PFSK-1 (cell line): ENCODE data around the gene HSD17B14.

ENCODE experiments used
- FOXP2 ChIP-seq: optimal IDR thresholded peaks from 2 replicates; pipeline ENCODE3; 2011; ENCODE audit warnings: borderline replicate concordance, control low read depth, inconsistent platforms; ENCODE audit not compliant: insufficient read depth; ENCODE audit errors: extremely low read length, extremely low read depth
- POLR2AphosphoS5 ChIP-seq: IDR thresholded peaks from 2 replicates; pipeline ENCODE4 v1.6.1; 2012; ENCODE audit warnings: low read depth, mild to moderate bottlenecking, control low read depth, low read length, moderate library complexity
- SIN3A ChIP-seq: IDR thresholded peaks from 2 replicates; pipeline ENCODE4 v1.6.1; 2012; ENCODE audit warnings: mild to moderate bottlenecking, low read length, moderate library complexity, borderline replicate concordance; ENCODE audit not compliant: insufficient read depth
- TAF1 ChIP-seq: IDR thresholded peaks from 2 replicates; pipeline ENCODE4 v1.6.1; 2012; ENCODE audit warnings: low read length, control low read depth, borderline replicate concordance; ENCODE audit not compliant: insufficient read depth
- TF ChIP-seq, protein P1 (sequence below), 2 experiments: IDR thresholded peaks; 2 replicates each; pipeline versions ENCODE4 v1.6.1 to v1.8.0; 2011 to 2012; ENCODE audit warnings: low read depth in 2 of 2, low read length in 2 of 2, control low read depth in 1 of 2, inconsistent platforms in 1 of 2, mild to moderate bottlenecking in 1 of 2, moderate library complexity in 1 of 2; ENCODE audit not compliant: insufficient read depth in 1 of 2

HSD17B14 gene

DNA sequence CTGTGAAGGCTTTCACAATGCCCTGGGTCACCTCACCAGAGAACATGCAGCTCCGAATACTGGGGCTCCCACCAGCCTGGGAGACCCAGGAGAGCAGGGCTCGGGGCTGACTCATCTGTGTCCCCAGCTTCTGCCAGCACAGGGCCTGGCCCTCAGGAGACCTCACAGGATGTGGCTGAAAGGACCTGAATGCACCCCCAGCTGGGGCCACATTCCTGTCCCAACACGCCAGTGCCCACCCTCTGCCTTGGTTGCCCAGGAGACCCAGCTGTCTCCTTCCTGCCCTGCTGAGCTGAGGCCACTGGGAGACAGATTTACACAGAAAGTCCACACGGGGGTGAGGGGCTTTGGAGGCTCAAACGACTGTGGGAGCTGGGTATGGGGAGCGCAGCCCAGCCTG lies 37.4 kb downstream of the HSD17B14 start:
- TF ChIP-seq TAF1 (no peak), FOXP2 (no peak), POLR2AphosphoS5 (no peak), SIN3A (no peak)
- TF ChIP-seq, protein P1, sequence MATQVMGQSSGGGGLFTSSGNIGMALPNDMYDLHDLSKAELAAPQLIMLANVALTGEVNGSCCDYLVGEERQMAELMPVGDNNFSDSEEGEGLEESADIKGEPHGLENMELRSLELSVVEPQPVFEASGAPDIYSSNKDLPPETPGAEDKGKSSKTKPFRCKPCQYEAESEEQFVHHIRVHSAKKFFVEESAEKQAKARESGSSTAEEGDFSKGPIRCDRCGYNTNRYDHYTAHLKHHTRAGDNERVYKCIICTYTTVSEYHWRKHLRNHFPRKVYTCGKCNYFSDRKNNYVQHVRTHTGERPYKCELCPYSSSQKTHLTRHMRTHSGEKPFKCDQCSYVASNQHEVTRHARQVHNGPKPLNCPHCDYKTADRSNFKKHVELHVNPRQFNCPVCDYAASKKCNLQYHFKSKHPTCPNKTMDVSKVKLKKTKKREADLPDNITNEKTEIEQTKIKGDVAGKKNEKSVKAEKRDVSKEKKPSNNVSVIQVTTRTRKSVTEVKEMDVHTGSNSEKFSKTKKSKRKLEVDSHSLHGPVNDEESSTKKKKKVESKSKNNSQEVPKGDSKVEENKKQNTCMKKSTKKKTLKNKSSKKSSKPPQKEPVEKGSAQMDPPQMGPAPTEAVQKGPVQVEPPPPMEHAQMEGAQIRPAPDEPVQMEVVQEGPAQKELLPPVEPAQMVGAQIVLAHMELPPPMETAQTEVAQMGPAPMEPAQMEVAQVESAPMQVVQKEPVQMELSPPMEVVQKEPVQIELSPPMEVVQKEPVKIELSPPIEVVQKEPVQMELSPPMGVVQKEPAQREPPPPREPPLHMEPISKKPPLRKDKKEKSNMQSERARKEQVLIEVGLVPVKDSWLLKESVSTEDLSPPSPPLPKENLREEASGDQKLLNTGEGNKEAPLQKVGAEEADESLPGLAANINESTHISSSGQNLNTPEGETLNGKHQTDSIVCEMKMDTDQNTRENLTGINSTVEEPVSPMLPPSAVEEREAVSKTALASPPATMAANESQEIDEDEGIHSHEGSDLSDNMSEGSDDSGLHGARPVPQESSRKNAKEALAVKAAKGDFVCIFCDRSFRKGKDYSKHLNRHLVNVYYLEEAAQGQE (IDR thresholded peaks at IDR 0.05; ENCODE audit: insufficient read depth in 1 of 2, low read depth in 2 of 2, low read length in 2 of 2) = no peak

DNA sequence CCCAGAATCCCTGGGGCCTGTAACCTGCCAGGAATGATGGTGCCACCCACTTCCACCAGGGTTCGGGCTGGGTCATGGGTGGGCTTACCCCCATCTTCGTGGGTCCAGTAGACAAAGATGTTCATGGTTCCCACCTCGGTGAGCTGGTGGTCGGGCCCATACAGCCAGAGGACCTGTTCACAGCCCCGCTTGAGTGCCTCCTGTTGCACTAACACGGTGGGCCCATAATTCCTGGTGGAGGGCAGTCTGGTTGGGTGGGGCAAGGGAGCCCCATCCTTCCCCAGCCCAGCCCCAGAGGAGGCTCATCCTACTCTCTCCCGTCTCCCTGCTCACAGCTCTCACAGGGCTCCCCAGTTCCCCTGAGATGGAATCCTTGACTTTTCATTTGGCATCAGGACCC lies 39.2 kb downstream of the HSD17B14 start:
- TF ChIP-seq TAF1 (no peak), SIN3A (no peak), FOXP2 (no peak), POLR2AphosphoS5 (no peak)
- TF ChIP-seq, protein P1 (IDR thresholded peaks at IDR 0.05; ENCODE audit: insufficient read depth in 1 of 2, low read depth in 2 of 2, low read length in 2 of 2) = no peak

DNA sequence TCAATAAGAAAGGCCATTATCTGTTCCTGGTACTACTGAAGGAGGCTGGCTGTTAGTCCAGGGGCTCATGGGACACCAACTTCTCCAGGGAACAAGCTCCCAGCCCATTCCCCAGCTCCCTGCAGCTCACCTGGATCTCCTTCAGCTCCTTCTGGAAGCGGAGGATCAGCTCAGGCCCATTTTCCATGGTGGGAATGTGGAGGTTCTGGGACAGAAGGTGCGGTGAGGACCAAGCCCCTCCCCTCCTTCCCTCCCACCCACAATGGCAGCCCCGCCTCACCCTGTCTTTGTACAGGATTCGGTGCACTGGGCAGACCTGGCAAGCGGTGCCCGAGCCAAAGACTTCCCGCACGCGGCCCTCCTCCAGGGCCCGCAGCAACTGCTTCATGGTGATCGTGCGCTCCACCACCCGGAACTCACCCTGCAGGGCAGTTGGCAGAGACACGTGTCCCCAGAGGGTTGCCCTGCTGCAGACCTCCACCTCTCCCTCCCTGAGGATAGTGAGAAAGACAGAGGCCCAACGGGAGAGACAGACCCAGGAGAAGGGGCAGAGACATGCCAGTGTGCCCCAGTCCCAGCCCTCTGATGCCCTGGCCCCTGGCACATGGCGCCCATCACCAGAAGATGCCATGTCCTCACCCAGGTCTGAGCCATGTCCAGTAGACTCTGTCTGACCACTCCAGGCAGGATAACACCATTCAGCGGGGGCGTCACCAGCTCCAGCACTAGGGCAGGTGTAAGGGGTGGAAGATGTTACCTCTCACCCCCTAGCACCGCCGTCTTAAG lies 39.8 kb downstream of the HSD17B14 start:
- TF ChIP-seq TAF1 = no peak
- no peak for TF ChIP-seq SIN3A
- TF ChIP-seq, protein P1 (IDR thresholded peaks at IDR 0.05; ENCODE audit: insufficient read depth in 1 of 2, low read depth in 2 of 2, low read length in 2 of 2) = no peak
- no peak for TF ChIP-seq POLR2AphosphoS5
- no peak for TF ChIP-seq FOXP2

DNA sequence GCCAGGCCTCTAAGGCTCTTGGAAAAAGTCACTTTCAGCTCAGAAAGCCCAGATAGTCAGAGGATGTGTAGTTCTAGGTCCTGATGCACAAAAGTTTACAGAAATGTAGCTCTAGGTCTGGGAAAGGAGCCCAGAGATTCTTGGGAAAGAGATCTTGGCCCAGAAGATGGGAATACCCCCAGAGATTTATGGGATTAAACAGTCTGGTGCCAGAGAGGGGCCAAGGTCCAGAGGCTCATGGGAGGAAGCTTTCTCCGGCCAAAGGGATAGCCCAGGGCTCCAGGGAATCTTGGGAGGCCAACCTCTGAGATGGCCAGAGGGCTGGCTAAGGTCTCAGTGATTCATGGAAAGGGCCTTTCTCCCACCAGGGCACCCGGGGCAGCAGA lies 40.6 kb downstream of the HSD17B14 start:
- TF ChIP-seq TAF1 = no peak
- TF ChIP-seq SIN3A = no peak
- TF ChIP-seq, protein P1 (IDR thresholded peaks at IDR 0.05; ENCODE audit: insufficient read depth in 1 of 2, low read depth in 2 of 2, low read length in 2 of 2) = no peak
- 0 out of 2 replicates have a peak, but pooled peaks have one; percentile 0 for TF ChIP-seq POLR2AphosphoS5
- TF ChIP-seq FOXP2 = no peak
